Keratinocyte (primary cell): Measurements from ENCODE around the gene CBLB. TPM values are rescaled to one million over a fixed set of nuclear protein-coding genes. Genes with fewer than 3 reads are reported as not detected.

Experiments
- DNase-seq: peaks from one replicate; pipeline ENCODE4 v3.0.0-alpha.2; 2011; ENCODE audit warnings: low read depth, missing footprints, low spot score
- FAIRE-seq: peaks from 2 replicates; lab custom pipeline; 2011; peaks lifted over from hg19 to GRCh38; lab: Jason Lieb, UNC
- H2AFZ ChIP-seq: 2 replicates; pipeline ENCODE4 v1.6.0; 2012; ENCODE audit warnings: low read length, control low read depth, inconsistent platforms; ENCODE audit not compliant: control insufficient read depth
- H3K27ac ChIP-seq: 2 replicates; pipeline ENCODE4 v1.5.1; 2011; ENCODE audit warnings: low read length; ENCODE audit not compliant: control insufficient read depth, insufficient read depth
- H3K27me3 ChIP-seq: 3 replicates; pipeline ENCODE4 v1.6.0; 2011; ENCODE audit warnings: low read length; ENCODE audit not compliant: control insufficient read depth, insufficient read depth; ENCODE audit errors: extremely low read depth
- H3K36me3 ChIP-seq, 2 experiments: 2 replicates in 1 of 2; 3 replicates in 1 of 2; pipeline ENCODE4 v1.5.1; 2011; ENCODE audit warnings: low read length in 2 of 2, mild to moderate bottlenecking in 1 of 2; ENCODE audit not compliant: control insufficient read depth in 2 of 2, insufficient read depth in 2 of 2; ENCODE audit errors: extremely low read depth in 1 of 2
- H3K4me1 ChIP-seq: 3 replicates; pipeline ENCODE4 v1.5.1; 2011; ENCODE audit warnings: low read length; ENCODE audit not compliant: control insufficient read depth, insufficient read depth; ENCODE audit errors: extremely low read depth
- H3K4me2 ChIP-seq: 3 replicates; pipeline ENCODE4 v1.6.0; 2011; ENCODE audit warnings: low read depth, low read length; ENCODE audit not compliant: control insufficient read depth, insufficient read depth; ENCODE audit errors: extremely low read depth
- H3K4me3 ChIP-seq, 3 experiments: fragments of 200-600 bp in 1 of 3; sonication (generic) in 1 of 3; 2 replicates in 2 of 3; 3 replicates in 1 of 3; pipeline ENCODE4 v1.5.1; 2011 to 2016; ENCODE audit warnings: low read length in 3 of 3, mild to moderate bottlenecking in 3 of 3, control low read depth in 2 of 3, inconsistent platforms in 1 of 3, low read depth in 1 of 3, mixed read lengths in 1 of 3, mixed run types in 1 of 3, moderate library complexity in 1 of 3; ENCODE audit not compliant: control insufficient read depth in 2 of 3, insufficient read depth in 2 of 3; ENCODE audit errors: extremely low read depth in 1 of 3
- H3K79me2 ChIP-seq: 2 replicates; pipeline ENCODE4 v1.6.0; 2012; ENCODE audit warnings: low read length; ENCODE audit not compliant: control insufficient read depth, insufficient read depth
- H3K9ac ChIP-seq: 3 replicates; pipeline ENCODE4 v1.6.0; 2011; ENCODE audit warnings: low read length; ENCODE audit not compliant: control insufficient read depth, insufficient read depth; ENCODE audit errors: extremely low read depth
- H3K9me1 ChIP-seq: 3 replicates; pipeline ENCODE4 v1.6.0; 2011; ENCODE audit warnings: low read length; ENCODE audit not compliant: control insufficient read depth, insufficient read depth; ENCODE audit errors: extremely low read depth
- H3K9me3 ChIP-seq: 2 replicates; pipeline ENCODE4 v1.5.1; 2012; ENCODE audit warnings: low read depth, low read length; ENCODE audit not compliant: control insufficient read depth
- H4K20me1 ChIP-seq: 3 replicates; pipeline ENCODE4 v1.6.0; 2011; ENCODE audit warnings: low read length; ENCODE audit not compliant: control insufficient read depth, insufficient read depth; ENCODE audit errors: extremely low read depth
- EZH2 ChIP-seq: IDR thresholded peaks from one replicate; pipeline ENCODE4 v1.6.1; 2012; ENCODE audit warnings: inconsistent platforms, mild to moderate bottlenecking, low read length, moderate library complexity
- dilution Hi-C: fragments of 300-500 bp; cut with MboI; formaldehyde crosslinking; loops from one replicate; pipeline ENCODE4 v1.7.0; 2020; ENCODE audit warnings: low sequenced_read_pairs; ENCODE audit not compliant: extremely low pct_ligation_motif_present
- polyA plus RNA-seq, 5 experiments: library from polyadenylated mRNA; depleted of rRNA in 3 of 5; stranded (reverse) in 3 of 5; stranded (forward) in 1 of 5; unstranded in 1 of 5; fragments of >200 nt; gene quantifications; 1 replicate in 1 of 5; 2 replicates in 3 of 5; 3 replicates in 1 of 5; pipeline versions ENCODE4 v1.2.1 to v1.2.3, GENCODE V29; 2011 to 2012; ENCODE audit warnings: missing spikeins in 2 of 5, low read depth in 1 of 5, low replicate concordance in 1 of 5
- TF ChIP-seq, protein P1 (sequence below), 3 experiments: IDR thresholded peaks in 1 of 3; conservative IDR thresholded peaks in 1 of 3; optimal IDR thresholded peaks in 1 of 3; 2 replicates in 2 of 3; 3 replicates in 1 of 3; pipeline versions ENCODE3 to v1.5.1; 2011; ENCODE audit warnings: low read length in 3 of 3, mild to moderate bottlenecking in 3 of 3, moderate library complexity in 2 of 3, control low read depth in 1 of 3, inconsistent platforms in 1 of 3; ENCODE audit not compliant: insufficient read depth in 2 of 3; ENCODE audit errors: extremely low read depth in 1 of 3

The CBLB gene
- polyA plus RNA-seq, 1 donor (not counting 4 experiments of a cell fraction or from before 2014, with no cell fraction given) = 13.6 TPM

DNA sequence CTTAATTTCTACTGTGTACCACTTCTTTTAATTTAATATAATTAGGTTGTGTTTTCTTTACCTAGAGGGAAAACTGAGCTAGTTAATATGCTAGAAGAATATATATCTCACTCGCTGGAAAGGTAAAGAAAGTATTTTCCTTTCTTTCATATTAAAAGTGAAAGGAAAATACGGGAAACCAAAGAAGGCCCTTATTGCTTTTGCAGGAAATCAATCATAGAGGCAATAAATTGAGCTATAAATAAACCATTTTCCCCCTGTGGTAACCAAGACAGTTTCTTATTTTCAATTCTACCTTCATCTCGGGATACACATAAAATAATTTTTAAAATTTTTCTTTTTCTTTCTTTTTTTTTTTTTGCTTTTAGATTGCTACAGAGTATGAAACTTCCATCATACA lies 101.6 kb downstream of the CBLB start:
- Histone ChIP-seq H3K36me3 (peaks cover 0 to 2% of the 10 kb centered on the region in 2 experiments), H3K79me2 (no peaks in the 10 kb centered on the region), H3K9me3 (peaks cover 4% of the 10 kb centered on the region), H3K9ac (no peak overlapping the region), H3K27me3 (no peaks in the 10 kb centered on the region), H3K9me1 (no peaks in the 10 kb centered on the region), H3K4me2 (no peak overlapping the region), H4K20me1 (no peaks in the 10 kb centered on the region), H3K27ac (no peak overlapping the region), H3K4me1 (no peaks in the 10 kb centered on the region), H2AFZ (no peak overlapping the region), H3K4me3 (no peak overlapping the region)
- DNase-seq = no peak
- dilution Hi-C loops = no loop called here
- no peak for TF ChIP-seq EZH2
- TF ChIP-seq, protein P1, sequence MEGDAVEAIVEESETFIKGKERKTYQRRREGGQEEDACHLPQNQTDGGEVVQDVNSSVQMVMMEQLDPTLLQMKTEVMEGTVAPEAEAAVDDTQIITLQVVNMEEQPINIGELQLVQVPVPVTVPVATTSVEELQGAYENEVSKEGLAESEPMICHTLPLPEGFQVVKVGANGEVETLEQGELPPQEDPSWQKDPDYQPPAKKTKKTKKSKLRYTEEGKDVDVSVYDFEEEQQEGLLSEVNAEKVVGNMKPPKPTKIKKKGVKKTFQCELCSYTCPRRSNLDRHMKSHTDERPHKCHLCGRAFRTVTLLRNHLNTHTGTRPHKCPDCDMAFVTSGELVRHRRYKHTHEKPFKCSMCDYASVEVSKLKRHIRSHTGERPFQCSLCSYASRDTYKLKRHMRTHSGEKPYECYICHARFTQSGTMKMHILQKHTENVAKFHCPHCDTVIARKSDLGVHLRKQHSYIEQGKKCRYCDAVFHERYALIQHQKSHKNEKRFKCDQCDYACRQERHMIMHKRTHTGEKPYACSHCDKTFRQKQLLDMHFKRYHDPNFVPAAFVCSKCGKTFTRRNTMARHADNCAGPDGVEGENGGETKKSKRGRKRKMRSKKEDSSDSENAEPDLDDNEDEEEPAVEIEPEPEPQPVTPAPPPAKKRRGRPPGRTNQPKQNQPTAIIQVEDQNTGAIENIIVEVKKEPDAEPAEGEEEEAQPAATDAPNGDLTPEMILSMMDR (optimal IDR thresholded peaks at IDR 0.05 in 1 of 3, IDR thresholded peaks at IDR 0.05 in 1 of 3, conservative IDR thresholded peaks at IDR 0.05 in 1 of 3; ENCODE audit: extremely low read depth in 1 of 3, insufficient read depth in 2 of 3, low read length in 3 of 3) = no peak
- no peak for FAIRE-seq

DNA sequence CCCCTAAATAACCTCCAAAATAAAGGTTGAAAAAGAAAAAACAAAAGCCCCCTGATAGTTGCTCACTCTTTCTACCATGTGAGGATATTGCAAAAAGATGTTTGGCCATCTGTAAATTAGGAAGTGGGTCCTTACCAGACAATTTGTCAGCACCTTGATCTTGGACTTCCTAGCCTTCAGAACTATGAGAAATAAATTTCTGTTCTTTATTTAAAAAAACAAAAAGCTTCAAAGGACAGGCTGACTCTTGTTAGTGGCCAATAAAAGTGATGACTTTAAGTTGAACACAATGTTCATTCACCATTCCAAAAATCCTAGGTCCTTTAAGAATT lies 103.5 kb downstream of the CBLB start:
- H3K36me3 ChIP-seq = peaks cover 0 to 3% of the 10 kb centered on the region in 2 experiments
- H3K9me1 ChIP-seq = no peaks in the 10 kb centered on the region
- dilution Hi-C loops = no loop called here
- no peak for DNase-seq
- peaks cover 4% of the 10 kb centered on the region for H3K9me3 ChIP-seq
- H2AFZ ChIP-seq = no peak overlapping the region
- no peak for TF ChIP-seq EZH2
- TF ChIP-seq, protein P1 (optimal IDR thresholded peaks at IDR 0.05 in 1 of 3, IDR thresholded peaks at IDR 0.05 in 1 of 3, conservative IDR thresholded peaks at IDR 0.05 in 1 of 3; ENCODE audit: extremely low read depth in 1 of 3, insufficient read depth in 2 of 3, low read length in 3 of 3) = no peak
- H3K4me1 ChIP-seq = no peaks in the 10 kb centered on the region
- H4K20me1 ChIP-seq = no peaks in the 10 kb centered on the region
- H3K27me3 ChIP-seq = no peaks in the 10 kb centered on the region
- no peak overlapping the region for H3K4me2 ChIP-seq
- no peak overlapping the region for H3K4me3 ChIP-seq
- H3K9ac ChIP-seq = no peak overlapping the region
- H3K79me2 ChIP-seq = no peaks in the 10 kb centered on the region
- FAIRE-seq = no peak
- no peak overlapping the region for H3K27ac ChIP-seq
